ENCODE results near the gene CSNK2A2.

The CSNK2A2 gene

DNA sequence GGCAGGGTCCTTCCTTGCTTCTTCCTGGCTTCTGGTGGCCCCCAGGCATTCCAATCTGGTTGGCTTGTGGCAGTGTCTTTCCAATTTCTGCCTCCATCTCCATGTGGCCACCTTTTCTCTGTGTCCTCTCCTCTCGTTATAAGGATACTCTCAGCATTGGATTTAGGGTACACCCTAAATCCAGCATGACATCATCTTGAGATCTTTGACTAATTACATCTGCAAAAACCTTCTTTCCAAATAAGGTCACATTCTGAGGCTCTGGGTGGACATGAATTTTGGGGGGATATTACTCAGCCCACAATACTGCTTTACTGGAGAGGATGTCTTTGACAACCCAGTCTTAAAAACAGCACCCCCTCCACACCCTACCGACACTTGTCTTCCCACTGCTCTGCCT is 49.8 kb downstream of the CSNK2A2 start:
- no peak overlapping the region for H2AFZ ChIP-seq (ENCODE audit: low read depth, low read length, severe bottlenecking)
- H3K4me2 ChIP-seq (ENCODE audit: low read depth, low read length, poor library complexity, severe bottlenecking): no peak overlapping the region

GRCh38 chr16:58138852-58139251 is 59.1 kb downstream of the CSNK2A2 start:
- H3K79me2 ChIP-seq (ENCODE audit: insufficient read depth, low read length): no peaks in the 10 kb centered on the region
- TF ChIP-seq, protein P1, sequence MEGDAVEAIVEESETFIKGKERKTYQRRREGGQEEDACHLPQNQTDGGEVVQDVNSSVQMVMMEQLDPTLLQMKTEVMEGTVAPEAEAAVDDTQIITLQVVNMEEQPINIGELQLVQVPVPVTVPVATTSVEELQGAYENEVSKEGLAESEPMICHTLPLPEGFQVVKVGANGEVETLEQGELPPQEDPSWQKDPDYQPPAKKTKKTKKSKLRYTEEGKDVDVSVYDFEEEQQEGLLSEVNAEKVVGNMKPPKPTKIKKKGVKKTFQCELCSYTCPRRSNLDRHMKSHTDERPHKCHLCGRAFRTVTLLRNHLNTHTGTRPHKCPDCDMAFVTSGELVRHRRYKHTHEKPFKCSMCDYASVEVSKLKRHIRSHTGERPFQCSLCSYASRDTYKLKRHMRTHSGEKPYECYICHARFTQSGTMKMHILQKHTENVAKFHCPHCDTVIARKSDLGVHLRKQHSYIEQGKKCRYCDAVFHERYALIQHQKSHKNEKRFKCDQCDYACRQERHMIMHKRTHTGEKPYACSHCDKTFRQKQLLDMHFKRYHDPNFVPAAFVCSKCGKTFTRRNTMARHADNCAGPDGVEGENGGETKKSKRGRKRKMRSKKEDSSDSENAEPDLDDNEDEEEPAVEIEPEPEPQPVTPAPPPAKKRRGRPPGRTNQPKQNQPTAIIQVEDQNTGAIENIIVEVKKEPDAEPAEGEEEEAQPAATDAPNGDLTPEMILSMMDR (IDR thresholded peaks at IDR 0.05; ENCODE audit: insufficient read depth, low read length, poor library complexity, severe bottlenecking): no peak
- TF ChIP-seq EZH2phosphoT487 (conservative IDR thresholded peaks at IDR 0.05; ENCODE audit: low read length): no peak

More for the DNA sequence above, 49.8 kb downstream of the CSNK2A2 start:
- H3K9ac ChIP-seq (ENCODE audit: low read length): no peak overlapping the region
- H3F3A ChIP-seq (ENCODE audit: insufficient read depth): no peaks in the 10 kb centered on the region
- H3K27ac ChIP-seq (ENCODE audit: low read depth, low read length): no peak overlapping the region
- no peaks in the 10 kb centered on the region for H3K36me3 ChIP-seq (ENCODE audit: low read length)
- H3K79me2 ChIP-seq (ENCODE audit: insufficient read depth, low read length): no peaks in the 10 kb centered on the region
- H3K9me3 ChIP-seq (ENCODE audit: insufficient read depth, low read length): no peaks in the 10 kb centered on the region
- H3K9me2 ChIP-seq (replicated peaks; ENCODE audit: insufficient read depth, low read length): no peaks in the 10 kb centered on the region
- no peak for TF ChIP-seq EZH2phosphoT487 (conservative IDR thresholded peaks at IDR 0.05; ENCODE audit: low read length)
- TF ChIP-seq, protein P1 (IDR thresholded peaks at IDR 0.05; ENCODE audit: insufficient read depth, low read length, poor library complexity, severe bottlenecking): no peak
- H3K4me3 ChIP-seq (ENCODE audit: insufficient read depth, low read length, poor library complexity, severe bottlenecking): no peak overlapping the region
- H4K20me1 ChIP-seq (ENCODE audit: low read depth, low read length): no peaks in the 10 kb centered on the region
- H3K27me3 ChIP-seq (ENCODE audit: low read length): no peaks in the 10 kb centered on the region

GRCh38 chr16:58137581-58137980 is 60.3 kb downstream of the CSNK2A2 start:
- H4K20me1 ChIP-seq (ENCODE audit: low read depth, low read length): no peaks in the 10 kb centered on the region
- no peak overlapping the region for H3K4me2 ChIP-seq (ENCODE audit: low read depth, low read length, poor library complexity, severe bottlenecking)
- H3K9me2 ChIP-seq (replicated peaks; ENCODE audit: insufficient read depth, low read length): no peaks in the 10 kb centered on the region
- no peak overlapping the region for H3K9ac ChIP-seq (ENCODE audit: low read length)
- TF ChIP-seq, protein P1 (IDR thresholded peaks at IDR 0.05; ENCODE audit: insufficient read depth, low read length, poor library complexity, severe bottlenecking): no peak
- TF ChIP-seq EZH2phosphoT487 (conservative IDR thresholded peaks at IDR 0.05; ENCODE audit: low read length): no peak
- no peaks in the 10 kb centered on the region for H3K9me3 ChIP-seq (ENCODE audit: insufficient read depth, low read length)
- no peaks in the 10 kb centered on the region for H3F3A ChIP-seq (ENCODE audit: insufficient read depth)
- H3K79me2 ChIP-seq (ENCODE audit: insufficient read depth, low read length): no peaks in the 10 kb centered on the region
- peaks cover 17% of the 10 kb centered on the region; the same call in 1 of the 2 replicates for H3K36me3 ChIP-seq (ENCODE audit: low read length)
- H3K27ac ChIP-seq (ENCODE audit: low read depth, low read length): no peak overlapping the region
- H3K4me3 ChIP-seq (ENCODE audit: insufficient read depth, low read length, poor library complexity, severe bottlenecking): no peak overlapping the region
- no peak overlapping the region for H2AFZ ChIP-seq (ENCODE audit: low read depth, low read length, severe bottlenecking)
- no peaks in the 10 kb centered on the region for H3K27me3 ChIP-seq (ENCODE audit: low read length)

More at GRCh38 chr16:58138852-58139251, 59.1 kb downstream of the CSNK2A2 start:
- no peaks in the 10 kb centered on the region for H3K9me3 ChIP-seq (ENCODE audit: insufficient read depth, low read length)
- H3K9me2 ChIP-seq (replicated peaks; ENCODE audit: insufficient read depth, low read length): no peaks in the 10 kb centered on the region
- H4K20me1 ChIP-seq (ENCODE audit: low read depth, low read length): no peaks in the 10 kb centered on the region
- H3K4me2 ChIP-seq (ENCODE audit: low read depth, low read length, poor library complexity, severe bottlenecking): no peak overlapping the region
- H3K9ac ChIP-seq (ENCODE audit: low read length): no peak overlapping the region
- no peaks in the 10 kb centered on the region for H3K27me3 ChIP-seq (ENCODE audit: low read length)
- H3K4me3 ChIP-seq (ENCODE audit: insufficient read depth, low read length, poor library complexity, severe bottlenecking): no peak overlapping the region
- peaks cover 17% of the 10 kb centered on the region; the same call in 1 of the 2 replicates for H3K36me3 ChIP-seq (ENCODE audit: low read length)
- H3F3A ChIP-seq (ENCODE audit: insufficient read depth): no peaks in the 10 kb centered on the region
- H3K27ac ChIP-seq (ENCODE audit: low read depth, low read length): no peak overlapping the region
- H2AFZ ChIP-seq (ENCODE audit: low read depth, low read length, severe bottlenecking): no peak overlapping the region
